ENCODE measurements around the gene USP6.

DNA sequence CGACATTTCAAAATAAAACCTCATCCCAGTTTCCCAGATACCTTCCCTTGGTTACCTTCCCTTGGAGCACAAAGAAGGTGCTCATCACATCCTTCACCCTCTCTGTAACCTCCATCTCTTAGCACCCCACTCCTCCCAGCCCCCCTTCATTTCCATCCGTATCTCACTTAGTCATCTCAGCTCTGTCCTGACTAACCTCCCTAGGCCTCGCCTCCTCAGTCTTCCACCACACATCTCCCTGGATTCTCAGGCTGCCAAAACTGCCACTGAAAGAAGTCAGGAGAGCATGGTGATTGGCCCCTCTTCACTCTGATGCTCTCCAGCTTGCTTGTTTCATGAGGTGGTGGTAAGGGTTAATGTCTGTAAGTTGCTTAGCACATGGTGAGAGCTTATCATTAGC lies 35.2 kb upstream of the USP6 start:
- TF ChIP-seq, protein P1, sequence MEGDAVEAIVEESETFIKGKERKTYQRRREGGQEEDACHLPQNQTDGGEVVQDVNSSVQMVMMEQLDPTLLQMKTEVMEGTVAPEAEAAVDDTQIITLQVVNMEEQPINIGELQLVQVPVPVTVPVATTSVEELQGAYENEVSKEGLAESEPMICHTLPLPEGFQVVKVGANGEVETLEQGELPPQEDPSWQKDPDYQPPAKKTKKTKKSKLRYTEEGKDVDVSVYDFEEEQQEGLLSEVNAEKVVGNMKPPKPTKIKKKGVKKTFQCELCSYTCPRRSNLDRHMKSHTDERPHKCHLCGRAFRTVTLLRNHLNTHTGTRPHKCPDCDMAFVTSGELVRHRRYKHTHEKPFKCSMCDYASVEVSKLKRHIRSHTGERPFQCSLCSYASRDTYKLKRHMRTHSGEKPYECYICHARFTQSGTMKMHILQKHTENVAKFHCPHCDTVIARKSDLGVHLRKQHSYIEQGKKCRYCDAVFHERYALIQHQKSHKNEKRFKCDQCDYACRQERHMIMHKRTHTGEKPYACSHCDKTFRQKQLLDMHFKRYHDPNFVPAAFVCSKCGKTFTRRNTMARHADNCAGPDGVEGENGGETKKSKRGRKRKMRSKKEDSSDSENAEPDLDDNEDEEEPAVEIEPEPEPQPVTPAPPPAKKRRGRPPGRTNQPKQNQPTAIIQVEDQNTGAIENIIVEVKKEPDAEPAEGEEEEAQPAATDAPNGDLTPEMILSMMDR (conservative IDR thresholded peaks at IDR 0.05; ENCODE audit: low read depth, low read length), result no peak
- TF ChIP-seq EZH2 (IDR thresholded peaks at IDR 0.05; ENCODE audit: borderline replicate concordance, low read depth, low read length, poor library complexity, severe bottlenecking), result no peak

Data from A673 (cell line).